WERI-Rb-1 (cell line): ENCODE measurements around the gene TCTN2.

Source experiments
- DNase-seq: peaks from one replicate; pipeline ENCODE4 v3.0.0-alpha.2; 2020
- H3K27ac ChIP-seq: fragments of 250-450 bp; sonication (Bioruptor Pico); 2 replicates; pipeline ENCODE4 v1.5.1; 2020; ENCODE audit warnings: mild to moderate bottlenecking, moderate library complexity
- H3K27me3 ChIP-seq: fragments of 250-450 bp; sonication (Bioruptor Pico); 2 replicates; pipeline ENCODE4 v1.5.1; 2021; ENCODE audit warnings: mild to moderate bottlenecking, low read depth, moderate library complexity; ENCODE audit not compliant: insufficient read depth, severe bottlenecking
- H3K36me3 ChIP-seq: fragments of 250-450 bp; sonication (Bioruptor Pico); 2 replicates; pipeline ENCODE4 v1.5.1; 2020; ENCODE audit warnings: mild to moderate bottlenecking, moderate library complexity
- H3K4me3 ChIP-seq: 2 replicates; pipeline ENCODE4 v1.5.1; 2011; ENCODE audit warnings: low read depth, mild to moderate bottlenecking, control low read depth, low read length
- H3K9me3 ChIP-seq: fragments of 250-450 bp; sonication (Bioruptor Pico); 2 replicates; pipeline ENCODE4 v1.5.1; 2021; ENCODE audit warnings: mild to moderate bottlenecking, moderate library complexity; ENCODE audit not compliant: severe bottlenecking
- CTCF ChIP-seq: IDR thresholded peaks from 2 replicates; pipeline ENCODE4 v1.5.1; 2011; ENCODE audit warnings: low read depth, mild to moderate bottlenecking, control low read depth, inconsistent platforms, low read length

The TCTN2 gene

GRCh38 chr12:123645380-123645779, 25.5 kb upstream of the TCTN2 start:
- Histone ChIP-seq H3K27ac (no peak overlapping the region), H3K27me3 (no peaks in the 10 kb centered on the region), H3K36me3 (peaks cover 10% of the 10 kb centered on the region), H3K9me3 (no peaks in the 10 kb centered on the region), H3K4me3 (no peak overlapping the region)
- DNase-seq = no peak
- TF ChIP-seq CTCF = no peak

DNA sequence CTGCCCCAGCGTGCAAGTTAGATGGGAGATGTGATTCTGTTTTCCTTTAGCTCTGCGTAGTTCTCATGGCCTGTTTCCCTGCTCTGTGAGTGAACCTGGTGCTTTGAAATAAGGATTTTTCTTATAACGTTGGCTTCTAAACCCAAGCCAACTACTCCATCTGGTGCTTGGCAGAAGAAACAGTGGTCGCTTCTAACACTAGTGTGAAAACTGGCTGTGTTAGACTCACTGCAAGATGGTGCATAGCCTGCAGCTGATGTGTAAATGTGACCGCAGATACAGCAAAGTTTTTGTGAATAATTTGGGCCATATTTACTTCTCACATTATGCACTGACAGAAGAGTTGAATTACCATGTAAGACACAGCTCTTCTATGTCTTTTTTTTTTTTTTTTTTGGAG, 25.0 kb upstream of the TCTN2 start:
- no peak overlapping the region for H3K4me3 ChIP-seq
- no peak for TF ChIP-seq CTCF
- no peak for DNase-seq
- H3K27me3 ChIP-seq = no peaks in the 10 kb centered on the region
- H3K9me3 ChIP-seq = no peaks in the 10 kb centered on the region
- H3K36me3 ChIP-seq = peaks cover 10% of the 10 kb centered on the region
- H3K27ac ChIP-seq = no peak overlapping the region

DNA sequence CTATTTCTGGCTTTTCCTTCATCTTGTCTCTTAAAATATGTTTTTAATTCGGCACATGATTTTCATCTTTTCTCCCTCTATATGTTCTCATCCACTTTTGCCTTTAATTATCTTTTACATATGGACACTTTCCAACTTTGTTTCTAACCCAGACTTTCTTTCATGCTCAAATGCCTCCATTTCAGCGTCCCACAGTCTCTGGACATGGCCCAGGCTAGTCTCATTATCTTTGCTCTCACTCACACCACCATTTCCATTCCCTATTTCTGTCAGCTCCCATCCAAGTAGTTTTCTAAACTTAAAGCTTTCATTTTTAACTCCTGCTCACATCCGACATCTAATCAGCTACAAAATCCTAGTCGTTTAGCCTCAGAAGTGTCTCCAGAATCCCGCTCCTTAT, 22.5 kb upstream of the TCTN2 start:
- Histone ChIP-seq H3K27me3 (no peaks in the 10 kb centered on the region), H3K36me3 (peaks cover 13% of the 10 kb centered on the region), H3K27ac (no peak overlapping the region), H3K9me3 (no peaks in the 10 kb centered on the region), H3K4me3 (no peak overlapping the region)
- TF ChIP-seq CTCF = no peak
- no peak for DNase-seq

DNA sequence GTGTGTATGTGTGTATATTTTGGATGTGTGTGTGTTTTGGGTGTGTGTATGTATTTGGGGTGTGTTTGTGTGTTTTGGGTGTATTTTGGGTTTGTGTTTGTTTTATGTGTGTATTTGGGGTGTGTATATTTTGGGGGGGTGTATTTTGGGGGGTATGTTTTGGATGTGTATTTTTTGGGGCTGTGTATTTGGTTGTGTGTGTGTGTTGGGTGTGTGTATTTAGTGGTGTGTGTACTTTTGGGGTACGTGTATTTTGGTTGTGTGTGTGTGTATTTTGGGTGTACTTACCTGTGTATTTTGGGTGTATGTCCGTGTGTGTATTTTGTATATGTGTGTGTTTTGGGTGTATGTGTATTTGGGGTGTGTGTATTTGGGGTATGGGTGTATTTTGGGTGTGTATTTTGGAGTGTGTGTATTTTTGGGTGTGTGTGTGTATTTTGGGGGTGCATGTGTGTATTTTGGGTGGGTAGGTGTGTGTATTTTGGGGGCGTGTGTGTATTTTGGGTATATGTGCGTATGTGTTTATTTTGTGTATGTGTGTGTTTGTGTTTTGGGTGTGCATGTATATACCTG, 16.7 kb upstream of the TCTN2 start:
- no peak overlapping the region for H3K27ac ChIP-seq

GRCh38 chr12:123655420-123655819, 15.5 kb upstream of the TCTN2 start:
- peaks cover 20% of the 10 kb centered on the region for H3K36me3 ChIP-seq

More for the DNA sequence above, 16.7 kb upstream of the TCTN2 start:
- H3K27me3 ChIP-seq = no peaks in the 10 kb centered on the region
- no peak for DNase-seq
- no peak for TF ChIP-seq CTCF
- peaks cover 12% of the 10 kb centered on the region for H3K36me3 ChIP-seq
- no peaks in the 10 kb centered on the region for H3K9me3 ChIP-seq
- no peak overlapping the region for H3K4me3 ChIP-seq

More at GRCh38 chr12:123655420-123655819, 15.5 kb upstream of the TCTN2 start:
- Histone ChIP-seq H3K9me3 (no peaks in the 10 kb centered on the region), H3K4me3 (no peak overlapping the region), H3K27ac (no peak overlapping the region), H3K27me3 (no peaks in the 10 kb centered on the region)
- TF ChIP-seq CTCF = no peak
- DNase-seq = no peak
